Measurements from ENCODE around the gene GFRA1.

DNA sequence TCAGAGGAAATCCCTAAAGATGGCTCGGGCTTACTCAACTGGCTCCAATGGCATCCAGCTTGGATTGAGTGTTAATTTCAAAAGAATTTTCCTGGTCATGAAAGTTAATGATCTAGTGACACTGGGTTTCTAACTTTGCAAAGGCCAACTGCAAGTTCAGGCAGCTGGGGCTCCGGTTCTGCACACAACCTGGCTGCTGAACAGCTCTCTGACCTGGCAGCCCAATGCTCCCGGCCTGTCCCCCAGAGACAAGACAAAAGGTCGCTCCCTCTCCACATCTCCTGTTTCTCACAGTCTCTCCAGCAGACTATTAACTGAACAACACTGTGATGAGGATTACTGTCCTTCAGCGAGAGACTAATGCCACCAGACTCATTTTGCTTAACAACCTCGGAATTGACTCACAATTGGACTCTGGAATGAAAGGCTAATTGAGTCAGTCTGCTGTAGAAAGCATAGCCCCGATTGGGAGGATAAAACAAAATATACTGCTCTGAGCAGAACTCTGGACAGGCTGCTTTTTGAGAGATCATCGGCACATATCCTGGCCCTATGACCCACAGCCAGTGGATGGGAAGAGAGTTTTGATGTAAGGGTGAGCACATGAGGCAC lies 174.5 kb downstream of the GFRA1 start:
- TF ChIP-seq, protein P1, sequence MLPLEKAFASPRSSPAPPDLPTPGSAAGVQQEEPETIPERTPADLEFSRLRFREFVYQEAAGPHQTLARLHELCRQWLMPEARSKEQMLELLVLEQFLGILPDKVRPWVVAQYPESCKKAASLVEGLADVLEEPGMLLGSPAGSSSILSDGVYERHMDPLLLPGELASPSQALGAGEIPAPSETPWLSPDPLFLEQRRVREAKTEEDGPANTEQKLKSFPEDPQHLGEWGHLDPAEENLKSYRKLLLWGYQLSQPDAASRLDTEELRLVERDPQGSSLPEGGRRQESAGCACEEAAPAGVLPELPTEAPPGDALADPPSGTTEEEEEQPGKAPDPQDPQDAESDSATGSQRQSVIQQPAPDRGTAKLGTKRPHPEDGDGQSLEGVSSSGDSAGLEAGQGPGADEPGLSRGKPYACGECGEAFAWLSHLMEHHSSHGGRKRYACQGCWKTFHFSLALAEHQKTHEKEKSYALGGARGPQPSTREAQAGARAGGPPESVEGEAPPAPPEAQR (tag by site-specific recombination; IDR thresholded peaks at IDR 0.05): no peak
- TF ChIP-seq CTCF (tag by site-specific recombination; IDR thresholded peaks at IDR 0.05): no peak
- TF ChIP-seq HOXA7 (CRISPR knock-in tag; IDR thresholded peaks at IDR 0.05; ENCODE audit: borderline replicate concordance): no peak
- TF ChIP-seq, protein P2, sequence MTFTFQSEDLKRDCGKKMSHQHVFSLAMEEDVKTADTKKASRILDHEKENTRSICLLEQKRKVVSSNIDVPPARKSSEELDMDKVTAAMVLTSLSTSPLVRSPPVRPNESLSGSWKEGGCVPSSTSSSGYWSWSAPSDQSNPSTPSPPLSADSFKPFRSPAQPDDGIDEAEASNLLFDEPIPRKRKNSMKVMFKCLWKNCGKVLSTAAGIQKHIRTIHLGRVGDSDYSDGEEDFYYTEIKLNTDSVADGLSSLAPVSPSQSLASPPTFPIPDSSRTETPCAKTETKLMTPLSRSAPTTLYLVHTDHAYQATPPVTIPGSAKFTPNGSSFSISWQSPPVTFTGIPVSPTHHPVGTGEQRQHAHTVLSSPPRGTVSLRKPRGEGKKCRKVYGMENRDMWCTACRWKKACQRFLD (tag by site-specific recombination; IDR thresholded peaks at IDR 0.05): no peak

Measured in HEK293 (cell line).